Measurements from ENCODE around the gene EVL.

Gene EVL

DNA sequence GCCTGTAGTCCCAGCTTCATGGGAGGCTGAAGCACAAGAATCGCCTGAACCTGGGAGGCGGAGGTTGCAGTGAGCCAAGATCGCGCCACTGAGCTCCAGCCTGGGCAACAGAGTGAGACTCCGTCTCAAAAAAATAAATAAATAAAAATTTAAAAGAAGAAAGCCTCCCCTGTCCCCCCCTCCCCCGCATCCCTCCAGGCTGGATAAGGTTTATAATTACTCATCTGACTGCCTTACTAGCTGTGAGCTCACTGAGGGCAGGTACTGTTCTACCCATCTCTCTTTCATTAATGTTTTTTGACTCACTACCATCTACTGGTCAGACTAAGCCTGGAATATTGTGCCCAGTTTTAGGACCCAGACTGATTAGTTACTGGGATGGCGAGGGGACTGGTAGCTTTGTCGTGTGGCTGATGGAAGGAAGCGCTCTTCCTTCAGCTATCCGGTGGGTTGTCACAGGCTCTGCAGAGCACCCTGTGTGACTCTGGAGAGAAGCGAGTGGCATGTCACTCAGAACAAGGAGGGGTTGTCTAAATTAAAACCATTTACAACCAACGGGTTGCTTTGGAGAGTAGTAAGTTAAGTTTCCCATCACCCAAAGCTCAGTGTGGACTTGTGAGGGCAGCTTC, 16.9 kb downstream of the EVL start:
- in situ Hi-C loops (cut with HindIII; ENCODE audit: low sequenced_read_pairs) = no loop called here

DNA sequence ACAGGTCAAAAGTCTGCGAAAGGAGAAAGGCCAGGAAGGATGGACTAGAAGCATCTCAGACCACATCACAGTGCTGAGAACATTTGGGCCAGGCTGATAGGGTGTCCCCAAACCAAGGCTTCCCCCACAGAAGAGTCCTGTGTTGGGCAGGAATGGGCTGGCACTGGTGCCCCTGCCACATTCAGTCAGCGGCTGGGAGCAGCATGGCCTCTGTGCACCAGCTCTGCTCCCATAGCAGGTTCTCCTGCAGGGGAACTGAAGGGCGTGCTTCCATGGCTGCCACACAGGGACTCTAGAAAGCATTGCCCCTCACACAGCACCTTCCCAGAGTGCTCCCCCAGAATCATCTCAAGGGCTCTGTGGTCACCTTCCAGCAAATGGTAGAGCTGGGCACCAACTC, 17.5 kb downstream of the EVL start:
- in situ Hi-C loops (cut with HindIII; ENCODE audit: low sequenced_read_pairs) = no loop called here

DNA sequence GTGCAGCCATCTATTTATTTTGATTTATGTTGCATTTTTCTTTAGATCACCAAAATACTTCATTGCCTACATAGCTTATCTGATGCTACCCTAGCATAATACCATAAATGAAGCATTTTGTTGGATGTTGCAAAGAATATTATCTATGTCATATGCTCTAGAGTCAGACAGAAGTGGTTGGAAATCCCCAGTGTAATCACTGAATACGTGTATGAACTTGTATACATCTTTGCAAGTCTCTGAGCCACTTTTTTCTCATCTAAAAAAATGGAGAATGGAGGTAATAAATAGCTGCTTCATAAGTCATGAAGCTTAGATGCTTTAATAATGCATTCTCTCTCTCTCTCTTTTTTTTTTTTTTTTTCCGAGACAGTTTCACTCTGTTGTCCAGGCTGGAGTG, 18.5 kb downstream of the EVL start:
- in situ Hi-C loops (cut with HindIII; ENCODE audit: low sequenced_read_pairs) = no loop called here

DNA sequence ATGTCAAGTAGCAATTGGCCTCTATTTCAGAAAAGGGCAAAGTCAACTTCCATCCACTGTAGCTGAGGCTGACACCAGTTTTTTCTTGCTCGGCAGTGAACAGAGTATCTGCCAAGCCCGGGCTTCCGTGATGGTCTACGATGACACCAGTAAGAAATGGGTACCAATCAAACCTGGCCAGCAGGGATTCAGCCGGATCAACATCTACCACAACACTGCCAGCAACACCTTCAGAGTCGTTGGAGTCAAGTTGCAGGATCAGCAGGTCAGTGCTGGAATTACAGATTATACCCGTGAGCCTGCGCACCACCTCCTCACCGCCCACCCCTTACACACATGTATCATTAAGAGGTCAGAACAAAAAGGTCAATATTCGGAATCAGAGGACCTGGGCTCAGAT, 19.4 kb downstream of the EVL start:
- in situ Hi-C loops (cut with HindIII; ENCODE audit: low sequenced_read_pairs) = no loop called here

DNA sequence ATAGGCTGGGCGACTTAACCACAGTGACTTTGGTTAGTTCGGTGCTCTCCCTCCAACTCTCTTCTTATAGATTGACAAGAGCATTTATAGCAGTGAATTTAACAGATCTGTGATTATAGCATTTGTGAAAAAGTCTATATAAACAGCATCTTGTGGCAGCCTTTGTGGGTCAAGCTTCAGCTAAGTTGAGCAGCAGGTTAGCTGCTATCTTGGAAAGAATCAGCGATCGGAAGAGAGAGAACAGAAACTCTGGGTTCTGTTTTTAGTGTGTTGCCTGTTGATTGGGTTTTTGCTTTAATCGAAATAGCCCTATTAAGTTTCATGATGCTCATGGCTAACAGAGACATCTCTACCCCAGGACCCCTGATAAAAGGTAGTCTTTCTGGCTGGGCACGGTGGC, 20.2 kb downstream of the EVL start:
- in situ Hi-C loops (cut with HindIII; ENCODE audit: low sequenced_read_pairs) = no loop called here

DNA sequence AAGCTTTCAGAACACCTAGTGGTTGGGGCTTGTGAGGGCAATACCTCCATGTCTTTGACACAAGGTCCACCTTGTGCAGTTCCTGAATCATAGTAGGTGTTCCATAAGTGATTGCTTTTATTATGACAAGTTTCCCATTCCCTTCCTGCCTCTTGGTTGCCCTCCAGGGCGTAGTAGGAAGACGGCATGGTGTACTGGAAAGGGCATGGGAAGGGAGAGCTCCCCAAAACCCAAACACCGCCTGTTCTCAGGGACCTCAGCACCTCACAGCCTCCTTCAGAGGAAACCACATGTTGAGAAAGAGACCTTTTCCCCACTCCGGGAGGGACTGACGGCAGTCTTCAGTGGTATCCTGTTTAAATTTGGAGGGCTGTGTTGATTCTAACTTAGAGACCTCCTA, 21.1 kb downstream of the EVL start:
- in situ Hi-C loops (cut with HindIII; ENCODE audit: low sequenced_read_pairs) = no loop called here

DNA sequence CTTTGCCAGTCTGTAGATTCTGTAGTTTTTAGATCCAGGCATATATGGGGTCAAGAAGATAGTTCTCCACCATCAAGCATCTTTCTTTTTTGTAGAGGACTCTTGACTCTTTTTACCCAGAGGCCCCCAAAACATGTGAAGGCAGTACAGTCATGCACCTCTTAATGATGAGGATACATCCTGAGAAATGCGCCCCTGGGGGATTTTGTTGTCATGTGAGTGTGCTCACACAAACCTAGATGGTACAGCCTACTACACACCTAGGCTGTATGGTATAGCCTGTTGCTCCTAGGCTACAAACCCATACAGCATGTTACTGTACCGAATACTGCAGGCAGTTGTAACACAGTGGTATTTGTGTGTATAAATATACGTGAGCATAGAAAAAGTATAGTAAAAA, 23.0 kb downstream of the EVL start:
- in situ Hi-C loops (cut with HindIII; ENCODE audit: low sequenced_read_pairs) = no loop called here

DNA sequence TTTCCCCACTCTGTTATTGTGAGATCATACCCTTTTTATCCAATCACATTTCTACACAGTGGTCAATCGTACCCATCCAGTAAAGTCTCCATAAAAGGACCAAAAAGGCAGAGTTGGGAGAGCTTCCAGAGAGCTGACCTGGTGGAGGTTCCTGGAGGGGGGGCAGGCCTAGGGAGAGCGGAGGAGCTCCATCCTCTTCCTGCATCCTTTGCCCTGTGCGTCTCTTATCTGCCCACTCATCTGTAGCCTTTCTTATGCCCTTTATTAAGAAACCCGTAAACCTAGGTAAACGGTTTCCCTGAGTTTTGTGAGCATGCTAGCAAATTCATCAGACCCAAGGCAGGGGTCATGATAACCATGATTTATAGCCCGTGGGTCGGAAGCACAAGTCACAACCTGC, 26.2 kb downstream of the EVL start:
- in situ Hi-C loops (cut with HindIII; ENCODE audit: low sequenced_read_pairs) = no loop called here

DNA sequence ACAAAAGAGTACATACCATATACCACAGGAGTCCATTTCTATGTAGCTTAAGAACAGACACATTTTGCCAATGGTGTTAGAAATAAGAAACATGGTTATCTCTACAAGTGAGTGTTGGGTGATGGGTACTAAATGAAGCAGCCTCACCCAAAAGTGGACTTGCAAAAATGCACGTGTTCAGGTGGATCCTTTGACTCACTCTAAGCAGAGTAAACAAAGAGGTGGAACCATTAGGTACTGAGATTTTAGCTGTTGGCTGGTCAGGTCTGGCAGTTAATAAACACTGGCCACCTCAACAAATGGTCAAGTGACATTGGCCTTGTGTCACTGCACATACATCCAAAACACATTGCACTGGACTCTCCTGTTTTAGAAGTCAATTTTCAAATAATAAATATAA, 27.6 kb downstream of the EVL start:
- in situ Hi-C loops (cut with HindIII; ENCODE audit: low sequenced_read_pairs) = no loop called here

DNA sequence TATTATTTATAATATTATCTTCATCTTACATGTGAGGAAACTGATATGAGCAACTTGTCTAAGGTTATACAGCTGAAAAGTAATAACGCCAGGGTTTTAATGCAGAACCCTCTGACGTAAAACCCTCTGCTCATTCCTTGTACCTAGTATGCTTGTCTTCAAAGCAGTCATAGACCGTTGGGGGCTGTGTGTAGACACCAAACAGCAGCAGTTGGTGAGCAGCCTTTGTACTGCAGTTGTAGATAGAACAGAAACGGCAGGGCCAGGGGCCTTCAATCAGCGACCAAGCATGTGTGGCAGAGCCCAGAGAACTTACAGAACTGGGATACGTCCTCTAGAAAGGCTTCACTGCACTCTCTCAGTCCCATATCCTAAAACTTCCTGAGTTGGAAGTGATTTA, 28.1 kb downstream of the EVL start:
- in situ Hi-C loops (cut with HindIII; ENCODE audit: low sequenced_read_pairs) = no loop called here

DNA sequence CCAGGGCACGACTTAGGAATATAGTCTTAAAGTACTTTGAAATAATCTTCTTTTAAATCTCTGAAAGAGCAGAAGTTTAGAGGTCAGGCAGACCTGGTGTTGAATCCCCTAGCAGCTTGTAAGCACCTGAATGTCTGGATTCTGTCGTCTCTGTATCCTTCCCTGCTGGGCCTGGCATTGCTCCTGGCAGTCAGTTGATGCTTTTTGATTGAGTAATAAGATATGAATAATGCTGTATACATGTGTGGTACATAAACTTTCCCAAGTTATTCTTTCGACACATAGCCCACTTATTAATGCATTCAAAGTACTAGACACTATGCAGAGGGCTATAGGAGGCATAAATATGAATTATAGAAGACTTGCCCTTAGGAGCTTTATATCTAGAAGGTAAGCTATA, 31.4 kb downstream of the EVL start:
- in situ Hi-C loops (cut with HindIII; ENCODE audit: low sequenced_read_pairs) = no loop called here

DNA sequence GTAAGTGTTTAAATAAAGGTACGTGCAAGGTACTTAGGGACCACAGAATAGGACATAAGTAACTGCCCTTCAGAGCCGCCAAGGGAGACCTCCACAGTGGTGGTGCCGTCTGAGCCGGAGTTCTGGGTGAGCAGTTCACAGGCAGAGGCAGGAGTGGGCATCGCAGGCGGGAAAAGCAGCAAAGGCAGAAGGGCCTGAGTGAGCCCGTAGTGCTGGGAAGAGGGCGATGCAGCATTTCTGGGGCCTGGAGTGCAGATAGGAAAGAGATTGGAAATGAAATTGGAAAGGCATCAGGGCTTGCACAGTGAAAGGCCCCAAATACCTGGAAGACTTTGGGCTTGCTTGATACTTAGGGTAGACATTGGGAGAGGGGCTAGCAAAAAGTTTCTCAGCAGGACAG, 32.9 kb downstream of the EVL start:
- in situ Hi-C loops (cut with HindIII; ENCODE audit: low sequenced_read_pairs) = no loop called here

DNA sequence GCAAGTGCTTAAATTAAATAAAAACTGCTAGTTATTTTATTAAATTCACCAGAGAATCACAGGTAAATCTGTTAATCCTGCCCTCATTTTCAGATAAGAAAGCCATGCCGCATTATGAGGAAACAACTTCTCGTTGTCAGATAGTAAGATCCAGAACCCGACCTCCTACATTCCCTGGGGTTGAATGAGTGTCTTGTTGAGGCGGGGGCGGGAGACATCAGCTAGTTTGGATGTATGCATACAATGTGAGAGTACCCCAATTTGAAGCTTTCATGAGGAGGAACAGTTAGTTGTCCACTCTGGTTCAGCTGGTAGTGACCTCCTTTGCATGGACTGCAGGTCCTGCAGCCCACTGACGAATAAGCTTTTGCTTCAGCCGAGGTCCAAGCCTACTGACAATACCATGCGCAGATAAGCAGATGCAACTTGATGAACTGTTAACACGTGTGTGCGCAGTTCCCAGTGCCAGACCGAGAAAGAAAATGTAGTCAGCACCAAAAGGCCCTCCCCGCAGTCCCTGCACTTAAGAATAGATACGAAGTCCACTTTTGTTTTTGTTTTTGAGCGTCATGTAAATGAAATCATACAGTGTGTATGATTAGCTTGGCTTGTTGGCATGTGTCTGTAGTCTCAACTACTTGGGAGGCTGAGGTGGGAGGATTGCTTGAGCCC, 34.9 kb downstream of the EVL start:
- in situ Hi-C loops (cut with HindIII; ENCODE audit: low sequenced_read_pairs) = loop anchor here (5.0 kb wide), 2 partner anchors 43 to 118 kb away; no protein-coding TSS in a partner anchor

DNA sequence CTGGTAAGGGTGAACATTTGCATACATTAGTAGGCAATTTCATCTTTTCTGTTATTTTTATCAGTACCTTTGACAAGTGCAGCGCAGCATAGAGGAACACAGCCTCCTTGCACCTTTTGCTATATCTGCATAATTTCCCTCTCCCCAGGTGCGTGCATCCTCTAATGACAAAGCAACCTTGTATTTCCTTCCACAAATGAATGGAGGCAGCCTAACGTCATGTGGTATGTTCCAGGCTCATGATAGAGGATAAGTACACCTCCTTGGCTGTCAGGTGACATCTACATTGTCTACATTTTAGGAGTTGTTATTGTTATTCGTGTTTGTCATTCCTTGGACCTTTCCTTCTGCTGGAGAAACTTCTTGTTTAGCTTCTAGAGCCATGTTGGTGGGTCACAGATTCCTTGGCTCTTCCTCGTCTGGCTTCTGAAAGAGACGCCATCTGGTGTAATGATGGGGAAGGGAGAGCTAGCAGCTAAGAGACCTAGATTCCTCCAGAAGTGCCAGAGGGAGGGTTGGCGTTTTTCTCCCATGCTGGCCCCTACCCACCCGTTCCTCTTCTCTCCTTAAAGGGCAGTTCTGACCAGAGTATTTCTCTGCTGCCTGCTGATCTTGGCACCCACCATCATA, 37.0 kb downstream of the EVL start:
- in situ Hi-C loops (cut with HindIII; ENCODE audit: low sequenced_read_pairs) = loop anchor here (5.0 kb wide), 2 partner anchors 45 to 120 kb away; no protein-coding TSS in a partner anchor

DNA sequence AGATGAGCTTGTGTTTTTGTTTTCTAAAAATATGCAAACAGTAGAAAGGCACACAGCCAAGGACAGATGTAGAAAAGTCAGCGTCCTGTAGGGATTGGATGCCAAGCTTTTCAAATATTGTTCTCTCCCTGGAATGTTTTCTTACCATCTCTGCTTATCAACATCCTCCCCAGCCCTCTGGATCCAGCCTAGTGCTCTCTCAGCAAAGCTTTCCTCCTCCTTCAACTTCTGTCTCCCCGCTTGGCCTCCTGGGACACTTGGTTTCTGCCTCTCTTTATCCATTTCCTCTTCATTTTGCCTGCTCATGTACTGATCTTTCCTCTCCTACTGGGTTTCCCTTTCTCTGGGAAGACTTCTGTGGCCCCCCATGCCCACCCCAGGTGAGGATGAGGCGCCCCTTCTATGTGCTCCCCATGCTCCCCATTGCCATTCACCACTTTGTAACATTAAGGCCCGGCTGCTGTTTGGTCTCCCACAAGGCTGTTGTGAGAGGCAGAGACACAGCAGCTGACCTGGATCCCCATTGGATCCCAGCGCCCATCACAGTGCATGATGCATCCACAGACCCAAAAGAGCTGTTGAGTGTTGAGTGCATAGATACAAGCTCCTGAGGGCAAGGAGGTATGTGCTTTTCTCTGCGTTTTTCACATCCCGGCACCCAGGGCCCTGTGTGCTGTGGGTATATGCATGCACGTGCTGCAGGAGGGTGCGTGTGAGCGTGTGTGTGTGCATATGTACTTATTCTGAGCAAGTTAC, 38.2 kb downstream of the EVL start:
- in situ Hi-C loops (cut with HindIII; ENCODE audit: low sequenced_read_pairs) = loop anchor here (5.0 kb wide), 2 partner anchors 46 to 121 kb away; no protein-coding TSS in a partner anchor

DNA sequence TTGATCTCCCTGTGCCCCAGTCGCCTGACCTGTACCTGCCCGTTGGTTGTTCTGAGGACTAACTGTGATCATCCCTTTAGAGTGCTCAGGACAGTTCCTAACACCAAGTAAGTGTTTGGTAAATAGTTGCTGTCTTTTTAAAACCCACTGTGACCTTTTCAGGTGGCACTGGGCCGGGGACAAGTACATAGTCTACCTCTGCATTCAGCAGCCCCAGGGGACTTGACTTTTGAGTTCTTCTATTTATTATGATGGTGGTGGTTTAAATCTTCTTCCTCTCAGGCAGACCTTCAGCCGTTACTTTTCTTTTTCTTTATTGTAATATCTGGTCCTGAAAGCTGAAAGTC, 38.8 kb downstream of the EVL start:
- in situ Hi-C loops (cut with HindIII; ENCODE audit: low sequenced_read_pairs) = loop anchor here (5.0 kb wide), 2 partner anchors 47 to 122 kb away; no protein-coding TSS in a partner anchor

DNA sequence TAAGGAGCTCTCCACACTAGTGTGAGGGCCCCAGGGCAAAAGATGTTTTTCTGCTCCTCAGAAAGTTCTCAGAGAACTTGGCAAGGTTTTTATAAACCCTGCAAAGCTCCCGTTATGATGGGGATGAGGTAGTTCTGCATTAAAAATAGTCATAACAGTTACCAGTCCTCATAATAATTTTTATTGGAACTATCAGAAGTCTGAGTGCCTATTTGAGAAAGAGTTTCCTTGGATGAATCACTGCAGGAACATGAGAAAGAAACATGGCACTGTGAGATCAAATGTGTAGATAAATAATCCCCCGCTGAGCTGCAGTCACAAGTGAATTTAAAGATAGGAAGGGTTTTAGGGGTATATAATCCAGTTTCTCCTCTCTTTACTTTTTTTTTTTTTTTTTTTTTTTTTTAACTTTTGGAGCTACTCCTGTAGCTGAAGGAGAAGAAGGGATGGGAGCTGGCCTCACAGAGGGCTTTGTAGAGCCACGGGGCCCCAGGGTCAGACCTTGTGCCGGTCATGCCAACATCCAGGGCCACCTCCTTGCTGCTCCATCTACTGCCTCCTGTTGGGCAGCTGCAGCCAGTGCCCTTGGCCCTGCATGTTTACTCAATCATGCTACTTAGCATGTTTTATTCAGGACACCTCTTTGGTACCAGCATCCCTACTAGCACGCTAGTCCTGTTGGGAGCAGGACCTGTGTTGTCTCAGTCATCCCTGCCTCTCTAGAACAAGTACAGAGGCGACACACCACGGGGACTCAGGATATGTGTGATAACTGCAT, 39.5 kb downstream of the EVL start:
- in situ Hi-C loops (cut with HindIII; ENCODE audit: low sequenced_read_pairs) = loop anchor here (5.0 kb wide), 2 partner anchors 47 to 122 kb away; no protein-coding TSS in a partner anchor

DNA sequence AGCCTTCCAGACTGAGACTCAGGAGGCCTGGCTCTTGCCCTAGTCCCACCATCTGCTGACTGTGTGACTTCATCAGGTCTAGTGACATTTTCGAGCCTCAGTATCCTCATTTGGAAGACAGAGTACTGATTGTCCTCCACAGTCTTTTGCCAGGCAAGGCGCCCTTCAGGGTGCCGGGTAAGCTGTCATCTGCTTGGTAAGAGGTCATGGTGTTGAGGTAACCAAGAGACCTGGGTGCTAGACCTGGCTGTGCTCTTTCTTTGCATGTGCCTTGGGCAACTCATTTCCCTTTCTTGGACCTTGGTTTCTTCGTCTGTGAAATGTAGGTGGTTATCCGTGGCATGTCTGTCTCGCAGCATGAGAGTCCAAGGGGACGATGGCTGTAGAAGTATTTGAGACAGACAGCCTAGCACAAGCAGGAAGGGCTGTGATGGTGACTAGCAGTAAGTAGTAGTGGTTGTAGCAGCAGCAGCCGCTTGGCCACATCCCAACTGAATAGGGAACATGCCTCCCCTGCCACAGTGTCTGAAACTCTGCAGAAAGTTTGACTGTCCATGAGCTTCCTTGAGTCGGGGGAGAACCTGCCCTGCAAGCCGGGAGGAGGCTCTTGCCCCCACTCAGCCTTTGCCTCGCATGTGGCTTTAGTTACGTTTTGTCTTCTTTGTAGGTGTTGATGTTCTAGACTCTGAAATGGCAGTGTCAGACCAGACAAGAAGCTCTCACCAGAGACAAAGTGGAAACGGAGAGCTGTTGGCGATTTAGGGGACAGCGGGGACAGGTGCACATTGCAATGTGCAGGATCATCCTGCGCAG, 40.3 kb downstream of the EVL start:
- in situ Hi-C loops (cut with HindIII; ENCODE audit: low sequenced_read_pairs) = no loop called here

DNA sequence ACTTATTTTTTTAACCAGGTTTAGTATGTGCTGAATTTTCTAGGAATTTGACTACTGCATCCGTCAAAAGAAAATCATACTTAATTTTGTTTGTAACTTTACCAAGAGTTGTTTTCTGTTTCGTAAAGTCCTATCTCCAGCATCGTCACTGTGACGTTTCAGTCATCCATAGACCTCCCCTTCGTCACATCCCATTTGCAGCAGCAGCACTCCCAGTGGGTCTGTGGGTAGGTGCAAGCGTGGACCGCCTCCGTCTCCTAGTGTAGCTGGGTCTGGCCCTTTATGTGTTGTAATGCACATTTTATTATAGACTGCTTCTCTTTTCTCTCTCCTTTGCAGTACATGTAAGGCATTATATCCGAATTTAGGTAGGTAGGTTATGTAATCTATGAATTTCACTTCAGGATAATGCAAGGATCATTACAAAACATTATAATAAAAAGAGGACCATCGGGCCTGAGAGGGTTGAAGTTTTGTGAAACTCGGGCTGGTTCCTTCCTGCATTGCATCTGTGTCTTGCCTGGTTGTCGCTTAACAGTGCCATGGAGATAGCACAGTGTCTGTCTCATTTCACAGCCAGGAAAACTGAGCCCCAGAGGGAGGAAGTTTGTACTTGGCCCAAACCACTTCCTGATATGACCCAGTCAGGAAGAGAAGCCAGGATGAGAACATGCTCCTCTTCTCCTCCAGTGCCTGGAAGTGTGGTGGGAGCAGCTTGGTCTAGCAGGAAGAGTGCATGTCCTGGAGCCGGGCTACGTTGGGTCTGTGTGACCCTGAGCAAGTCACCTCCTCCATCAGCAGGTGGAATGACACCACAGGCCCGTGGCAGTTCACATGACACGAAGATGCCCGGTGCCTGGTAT, 41.3 kb downstream of the EVL start:
- in situ Hi-C loops (cut with HindIII; ENCODE audit: low sequenced_read_pairs) = no loop called here
